Erythroblast (primary cell): ENCODE data around the gene SMOC1.

Source experiments
- GATA1 ChIP-seq: IDR thresholded peaks from 2 replicates; pipeline ENCODE4 v1.6.1; 2011; ENCODE audit warnings: low read depth, mild to moderate bottlenecking, control low read depth, low read length, moderate library complexity
- POLR2A ChIP-seq: IDR thresholded peaks from 2 replicates; pipeline ENCODE4 v1.6.1; 2011; ENCODE audit warnings: mild to moderate bottlenecking, low read length

DNA sequence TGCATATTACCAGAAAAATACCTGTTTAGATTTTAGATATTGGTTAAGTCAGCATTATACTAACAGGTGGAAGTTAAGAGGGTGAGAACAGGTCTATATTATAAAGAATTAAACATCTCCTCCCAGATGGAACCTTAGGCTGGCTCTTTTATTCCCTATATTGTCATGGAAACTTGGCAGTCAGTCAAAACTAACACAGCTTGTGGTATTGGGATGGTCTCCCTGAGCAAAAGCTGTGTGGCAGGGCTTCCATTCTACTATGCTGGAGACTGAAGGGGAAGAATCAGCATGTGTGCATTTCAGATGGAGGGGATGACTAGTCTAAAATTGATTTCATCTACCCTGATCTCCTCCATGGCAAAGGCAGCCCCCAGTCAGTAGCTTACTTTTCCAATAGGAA lies 66.7 kb downstream of the SMOC1 start:
- no peak for TF ChIP-seq POLR2A
- TF ChIP-seq GATA1: no peak
